Fibroblast of skin of right quadriceps (primary cell): ENCODE measurements around the gene CACNB3.
"Not testable (repeated sequence)": the region's sequence is repeated elsewhere in the genome, so short reads cannot be mapped to it uniquely, and the experiment has no call there.

Source experiments
- DNase-seq: peaks from one replicate; pipeline ENCODE4 v3.0.0-alpha.2; 2013

CACNB3 gene

DNA sequence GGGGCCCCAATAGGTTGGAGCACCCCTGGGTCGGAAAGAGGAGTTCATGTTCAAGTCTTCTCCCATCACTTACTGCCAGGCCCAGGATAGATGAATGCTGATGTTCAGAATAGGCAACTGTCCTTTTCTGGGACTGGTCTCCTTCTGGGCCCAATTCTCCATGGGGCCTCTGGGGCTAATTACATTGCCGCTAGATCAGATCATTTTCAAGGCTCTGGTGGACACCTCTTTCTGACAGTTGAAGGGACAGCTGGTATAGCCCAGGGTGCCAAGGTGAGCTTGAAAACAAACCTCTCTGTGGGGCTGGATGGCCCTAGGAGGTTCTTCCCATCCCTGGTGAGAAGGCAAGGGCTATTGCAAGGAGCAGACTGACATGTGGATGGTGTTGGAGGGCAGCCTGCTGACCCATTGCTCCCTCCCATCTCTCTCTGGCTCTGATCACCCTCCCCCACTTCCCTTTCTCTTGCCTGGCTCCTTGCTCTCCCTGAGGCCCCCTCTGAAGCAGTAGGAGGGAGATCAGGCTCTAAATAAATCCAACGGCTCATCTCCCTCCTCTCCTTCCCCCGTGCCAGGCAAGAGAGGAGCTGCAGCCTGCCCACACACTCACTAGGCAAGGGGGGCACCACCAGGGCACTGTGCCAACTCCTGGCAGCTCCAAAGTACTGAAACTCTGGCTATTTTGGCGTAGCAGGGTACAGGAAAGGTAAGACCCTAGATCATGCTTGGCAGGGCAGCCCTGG lies 1.9 kb downstream of the CACNB3 start:
- no peak for DNase-seq

DNA sequence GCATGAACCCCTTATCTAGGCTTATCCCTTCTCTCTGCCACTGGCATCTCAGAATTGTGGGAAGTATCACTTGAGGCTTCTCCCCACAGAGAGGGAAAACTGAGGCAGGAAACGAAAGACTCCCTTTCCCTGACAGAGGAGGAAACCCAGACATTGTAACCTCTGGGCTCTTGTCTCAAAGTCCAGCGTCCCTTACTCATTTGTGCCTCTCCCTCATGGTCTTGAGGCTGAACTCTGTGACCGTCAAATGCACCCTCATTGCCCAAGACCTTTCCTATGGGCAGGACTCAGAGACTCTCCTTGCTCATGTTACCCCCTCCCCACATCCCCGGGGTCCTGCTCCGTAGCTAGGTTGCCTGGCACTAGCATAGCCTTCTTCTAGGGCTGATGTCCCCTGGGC lies 3.8 kb downstream of the CACNB3 start:
- DNase-seq, result no peak

DNA sequence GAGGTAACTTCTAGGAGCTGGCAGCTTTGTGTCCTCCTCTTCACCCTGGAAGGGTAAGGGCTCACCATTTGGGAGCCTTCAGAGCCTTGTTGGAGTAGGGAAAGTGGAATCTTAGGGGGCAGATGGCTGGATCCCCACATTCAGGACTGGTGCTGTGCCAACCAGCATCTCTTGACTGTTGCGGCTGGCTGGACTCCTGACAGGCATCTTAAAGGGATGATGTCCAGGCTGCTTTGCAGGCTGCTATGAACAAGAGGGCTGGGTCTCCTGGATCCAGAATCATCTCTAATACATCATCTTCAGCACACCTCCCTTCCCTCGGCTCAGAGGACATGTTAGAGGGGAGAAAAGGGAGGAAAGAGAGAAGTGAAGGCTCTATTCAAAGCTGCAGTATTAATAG lies 4.4 kb downstream of the CACNB3 start:
- no peak for DNase-seq

DNA sequence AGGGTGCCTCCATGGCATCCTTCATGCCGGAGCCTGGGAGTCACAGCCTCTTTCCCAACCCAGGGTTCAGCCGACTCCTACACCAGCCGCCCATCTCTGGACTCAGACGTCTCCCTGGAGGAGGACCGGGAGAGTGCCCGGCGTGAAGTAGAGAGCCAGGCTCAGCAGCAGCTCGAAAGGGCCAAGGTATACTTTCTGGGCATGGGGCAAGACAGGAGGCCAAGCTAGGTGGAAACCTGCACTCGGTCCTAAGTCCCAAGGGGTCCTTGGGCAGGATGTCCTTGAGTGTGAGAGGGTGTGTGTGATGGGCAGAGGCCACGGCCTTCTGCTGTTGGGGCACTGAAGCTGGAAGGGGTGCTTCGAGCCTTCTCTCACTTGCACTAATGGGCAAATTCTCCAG lies 5.0 kb downstream of the CACNB3 start:
- DNase-seq, result no peak

DNA sequence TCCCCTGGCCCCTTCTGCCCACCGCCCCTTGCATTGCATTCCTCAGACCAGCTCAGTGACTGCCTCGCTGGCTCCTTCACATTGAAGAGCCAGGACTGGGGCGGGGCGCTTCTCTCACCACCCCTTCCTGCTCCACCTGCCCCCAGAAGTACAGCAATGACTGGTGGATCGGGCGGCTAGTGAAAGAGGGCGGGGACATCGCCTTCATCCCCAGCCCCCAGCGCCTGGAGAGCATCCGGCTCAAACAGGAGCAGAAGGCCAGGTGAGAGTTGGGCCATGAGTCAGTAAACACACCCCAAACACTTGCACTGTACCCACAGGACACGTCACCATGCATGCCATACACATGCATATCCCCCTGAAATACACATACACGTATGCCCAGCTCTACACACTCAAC lies 5.8 kb downstream of the CACNB3 start:
- no peak for DNase-seq

DNA sequence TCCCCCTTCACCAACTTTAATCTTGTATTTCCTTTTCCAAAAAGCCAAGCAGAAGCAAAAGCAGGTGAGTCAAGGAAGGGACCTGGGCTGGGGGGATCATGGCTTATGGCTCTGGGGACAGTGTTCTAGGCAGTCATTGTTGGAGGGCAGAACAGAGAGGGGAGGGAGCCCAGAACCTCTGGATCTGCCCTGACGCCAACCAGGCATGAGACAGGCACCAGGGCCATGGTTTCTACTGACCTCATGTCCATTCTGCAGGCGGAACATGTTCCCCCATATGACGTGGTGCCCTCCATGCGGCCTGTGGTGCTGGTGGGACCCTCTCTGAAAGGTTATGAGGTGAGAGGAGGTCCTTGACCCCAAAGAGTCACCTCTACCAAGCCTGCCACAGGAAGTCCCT lies 6.6 kb downstream of the CACNB3 start:
- no peak for DNase-seq

DNA sequence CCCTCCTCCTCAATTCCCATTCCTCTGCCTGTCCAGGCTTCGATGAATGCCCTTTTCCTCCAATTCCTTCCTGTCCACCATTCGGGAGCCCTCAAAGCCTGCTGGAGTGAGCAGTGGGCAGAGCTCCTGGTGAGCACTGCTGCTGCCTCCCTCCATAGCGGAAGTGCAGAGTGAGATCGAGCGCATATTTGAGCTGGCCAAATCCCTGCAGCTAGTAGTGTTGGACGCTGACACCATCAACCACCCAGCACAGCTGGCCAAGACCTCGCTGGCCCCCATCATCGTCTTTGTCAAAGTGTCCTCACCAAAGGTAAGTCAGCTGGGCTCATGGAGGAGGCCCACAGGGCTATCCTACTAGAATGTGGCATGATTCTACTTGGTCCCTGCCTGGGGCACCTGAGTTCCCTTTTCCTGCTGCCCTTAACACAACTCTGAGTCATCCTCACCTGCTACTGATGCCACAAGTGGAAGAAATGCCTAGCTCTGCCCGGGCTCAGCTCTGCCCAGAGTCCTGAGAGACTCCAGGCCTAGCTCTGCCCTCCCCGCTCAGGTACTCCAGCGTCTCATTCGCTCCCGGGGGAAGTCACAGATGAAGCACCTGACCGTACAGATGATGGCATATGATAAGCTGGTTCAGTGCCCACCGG lies 8.0 kb downstream of the CACNB3 start:
- DNase-seq, result no peak

DNA sequence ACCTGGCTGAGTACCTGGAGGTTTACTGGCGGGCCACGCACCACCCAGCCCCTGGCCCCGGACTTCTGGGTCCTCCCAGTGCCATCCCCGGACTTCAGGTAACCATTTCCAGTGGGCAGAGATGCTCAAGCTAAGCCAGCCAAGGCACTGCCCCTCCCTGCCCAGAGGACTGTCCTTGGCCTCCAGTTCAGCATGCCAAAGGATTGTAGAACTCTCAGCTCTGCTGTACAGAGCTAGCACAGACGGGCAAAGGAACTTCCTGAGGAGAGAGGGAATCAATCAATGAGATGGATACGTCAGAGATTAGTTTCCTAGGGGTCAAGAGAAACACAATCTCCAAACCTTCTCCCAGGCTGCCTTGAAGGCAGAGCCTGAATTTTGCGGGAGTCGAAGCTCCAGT lies 8.7 kb downstream of the CACNB3 start:
- DNase-seq, result no peak

DNA sequence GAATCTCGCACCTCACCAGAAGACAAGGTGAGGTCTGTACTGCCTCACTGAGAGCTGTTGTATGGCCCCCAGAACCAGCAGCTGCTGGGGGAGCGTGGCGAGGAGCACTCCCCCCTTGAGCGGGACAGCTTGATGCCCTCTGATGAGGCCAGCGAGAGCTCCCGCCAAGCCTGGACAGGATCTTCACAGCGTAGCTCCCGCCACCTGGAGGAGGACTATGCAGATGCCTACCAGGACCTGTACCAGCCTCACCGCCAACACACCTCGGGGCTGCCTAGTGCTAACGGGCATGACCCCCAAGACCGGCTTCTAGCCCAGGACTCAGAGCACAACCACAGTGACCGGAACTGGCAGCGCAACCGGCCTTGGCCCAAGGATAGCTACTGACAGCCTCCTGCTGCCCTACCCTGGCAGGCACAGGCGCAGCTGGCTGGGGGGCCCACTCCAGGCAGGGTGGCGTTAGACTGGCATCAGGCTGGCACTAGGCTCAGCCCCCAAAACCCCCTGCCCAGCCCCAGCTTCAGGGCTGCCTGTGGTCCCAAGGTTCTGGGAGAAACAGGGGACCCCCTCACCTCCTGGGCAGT lies 9.3 kb downstream of the CACNB3 start:
- no peak for DNase-seq

DNA sequence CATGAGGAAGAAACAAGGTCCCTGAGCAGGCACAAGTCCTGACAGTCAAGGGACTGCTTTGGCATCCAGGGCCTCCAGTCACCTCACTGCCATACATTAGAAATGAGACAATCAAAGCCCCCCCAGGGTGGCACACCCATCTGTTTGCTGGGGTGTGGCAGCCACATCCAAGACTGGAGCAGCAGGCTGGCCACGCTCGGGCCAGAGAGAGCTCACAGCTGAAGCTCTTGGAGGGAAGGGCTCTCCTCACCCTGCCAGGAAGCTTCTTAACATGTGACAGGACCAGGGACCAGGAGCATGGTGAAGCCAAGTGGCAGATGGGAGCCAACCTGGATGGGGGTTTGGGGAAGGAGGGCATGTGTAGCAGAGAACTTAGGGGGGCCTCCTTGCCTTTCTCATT lies 10.0 kb downstream of the CACNB3 start:
- no peak for DNase-seq

DNA sequence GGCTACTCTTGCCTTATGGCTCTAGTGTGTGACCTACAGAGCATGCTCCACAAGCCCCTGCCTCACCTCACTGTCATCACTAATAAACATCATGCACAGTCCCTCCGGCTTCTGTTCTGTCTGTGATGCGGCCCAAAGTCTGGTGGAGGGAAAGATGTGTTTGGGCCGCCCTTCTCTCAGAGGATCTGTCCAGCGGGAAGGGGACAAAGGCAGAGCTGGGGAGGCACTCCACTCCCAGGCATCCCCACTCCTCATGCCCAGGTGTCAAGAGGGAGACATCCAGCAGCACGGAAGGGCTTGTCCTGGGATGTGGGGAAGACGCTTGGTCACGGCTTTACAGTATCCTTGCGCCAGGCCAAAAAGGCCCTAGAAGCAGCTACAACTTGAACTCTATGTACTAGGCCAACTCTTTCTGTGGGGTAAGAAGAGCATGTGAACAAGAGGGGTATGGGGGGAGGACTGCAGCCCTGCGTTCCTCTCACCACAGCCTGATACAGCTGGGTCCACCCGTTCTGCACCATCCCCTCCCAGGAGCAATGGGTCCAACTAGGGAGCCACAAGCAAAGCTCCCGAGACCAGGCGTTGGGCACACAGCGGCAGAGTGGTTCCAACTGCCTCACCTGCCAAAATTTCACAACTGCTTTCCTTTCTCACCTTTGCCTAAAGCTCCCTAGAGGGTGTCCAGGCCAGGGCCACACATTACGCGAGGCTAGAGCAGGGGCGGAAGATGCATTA lies 10.7 kb downstream of the CACNB3 start:
- DNase-seq, result no peak

DNA sequence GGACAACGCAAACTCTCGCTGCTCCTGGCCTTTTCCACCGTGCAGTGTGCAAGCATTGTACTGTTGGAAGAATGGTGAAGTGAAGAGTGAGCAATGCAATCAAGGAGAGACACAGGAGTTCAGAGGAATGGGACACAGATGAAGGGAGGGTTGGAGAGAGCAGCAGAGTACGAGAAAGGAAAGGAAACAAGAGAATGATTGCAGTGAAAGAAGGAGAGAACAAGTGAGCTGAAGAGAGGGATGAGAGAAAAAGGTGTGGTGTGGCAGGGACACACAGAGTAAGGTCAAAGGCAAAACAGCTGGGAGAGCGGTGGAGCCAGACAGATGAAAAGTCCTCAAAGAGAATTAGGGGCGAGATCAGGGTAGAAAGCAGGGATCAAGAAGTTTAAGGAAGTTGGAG lies 13.0 kb downstream of the CACNB3 start:
- DNase-seq, result no peak

DNA sequence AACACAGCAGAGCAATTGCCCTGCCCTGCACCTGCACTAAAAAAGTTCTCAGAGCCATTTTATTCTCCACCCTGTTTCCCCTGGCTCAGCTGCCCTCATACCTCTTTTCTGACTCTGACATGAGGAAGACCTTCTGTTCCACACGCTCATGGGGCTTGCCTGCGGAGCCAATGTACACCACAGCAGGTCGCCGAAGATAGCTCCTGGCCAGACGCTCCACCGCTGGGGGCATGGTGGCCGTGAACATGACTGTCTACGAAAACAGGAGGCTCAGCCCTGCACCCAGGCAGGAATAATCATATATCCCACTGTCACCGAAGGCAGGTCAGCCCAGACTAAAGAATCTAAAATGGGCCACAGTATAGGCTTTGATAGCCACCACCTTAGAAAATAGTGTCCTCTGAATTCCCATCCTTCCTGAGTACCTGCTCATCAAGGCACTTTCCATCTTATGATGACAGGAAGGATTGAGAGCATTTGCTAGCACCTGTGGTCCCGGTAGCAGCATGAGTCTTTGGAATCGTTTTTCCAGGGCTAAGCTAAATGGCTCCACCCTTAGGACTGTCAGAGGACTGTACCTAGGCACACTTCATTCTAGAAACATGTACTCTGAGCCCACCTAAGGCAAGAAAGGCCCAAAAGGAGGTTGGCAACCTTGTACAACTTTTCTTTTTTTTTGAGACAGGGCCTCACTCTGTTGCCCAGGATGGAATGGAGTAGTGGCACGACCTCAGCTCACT lies 14.2 kb downstream of the CACNB3 start:
- no peak for DNase-seq

DNA sequence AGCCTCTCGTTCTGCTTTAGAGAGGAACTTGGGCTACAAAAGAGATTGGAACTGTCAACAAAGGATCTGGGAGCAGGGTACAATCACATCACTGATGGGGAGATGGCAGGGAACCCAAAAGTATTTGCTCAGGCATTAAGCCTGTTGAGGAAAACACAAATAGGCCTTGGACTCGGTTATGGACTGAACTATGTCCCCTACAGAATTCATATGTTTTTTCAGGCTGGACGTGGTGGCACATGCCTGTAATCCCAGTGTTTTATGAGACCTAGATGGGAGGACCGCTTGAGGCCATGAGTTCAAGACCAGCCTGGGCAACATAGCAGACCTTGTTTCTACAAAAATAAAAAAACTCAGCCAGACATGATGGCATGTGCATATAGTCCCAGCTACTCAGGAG lies 19.8 kb downstream of the CACNB3 start:
- no peak for DNase-seq

DNA sequence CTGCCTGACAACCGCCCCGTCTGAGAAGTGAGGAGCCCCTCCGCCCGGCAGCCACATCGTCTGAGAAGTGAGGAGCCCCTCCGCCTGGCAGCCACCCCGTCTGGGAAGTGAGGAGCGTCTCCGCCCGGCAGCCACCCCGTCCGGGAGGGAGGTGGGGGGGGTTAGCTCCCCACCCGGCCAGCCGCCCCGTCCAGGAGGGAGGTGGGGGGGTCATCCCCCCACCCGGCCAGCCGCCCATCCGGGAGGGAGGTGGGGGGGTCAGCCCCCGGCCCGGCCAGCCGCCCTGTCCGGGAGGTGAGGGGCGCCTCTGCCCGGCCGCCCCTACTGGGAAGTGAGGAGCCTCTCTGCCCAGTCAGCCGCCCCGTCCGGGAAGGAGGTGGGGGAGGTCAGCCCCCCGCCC lies 23.7 kb downstream of the CACNB3 start:
- not testable (repeated sequence) for DNase-seq

DNA sequence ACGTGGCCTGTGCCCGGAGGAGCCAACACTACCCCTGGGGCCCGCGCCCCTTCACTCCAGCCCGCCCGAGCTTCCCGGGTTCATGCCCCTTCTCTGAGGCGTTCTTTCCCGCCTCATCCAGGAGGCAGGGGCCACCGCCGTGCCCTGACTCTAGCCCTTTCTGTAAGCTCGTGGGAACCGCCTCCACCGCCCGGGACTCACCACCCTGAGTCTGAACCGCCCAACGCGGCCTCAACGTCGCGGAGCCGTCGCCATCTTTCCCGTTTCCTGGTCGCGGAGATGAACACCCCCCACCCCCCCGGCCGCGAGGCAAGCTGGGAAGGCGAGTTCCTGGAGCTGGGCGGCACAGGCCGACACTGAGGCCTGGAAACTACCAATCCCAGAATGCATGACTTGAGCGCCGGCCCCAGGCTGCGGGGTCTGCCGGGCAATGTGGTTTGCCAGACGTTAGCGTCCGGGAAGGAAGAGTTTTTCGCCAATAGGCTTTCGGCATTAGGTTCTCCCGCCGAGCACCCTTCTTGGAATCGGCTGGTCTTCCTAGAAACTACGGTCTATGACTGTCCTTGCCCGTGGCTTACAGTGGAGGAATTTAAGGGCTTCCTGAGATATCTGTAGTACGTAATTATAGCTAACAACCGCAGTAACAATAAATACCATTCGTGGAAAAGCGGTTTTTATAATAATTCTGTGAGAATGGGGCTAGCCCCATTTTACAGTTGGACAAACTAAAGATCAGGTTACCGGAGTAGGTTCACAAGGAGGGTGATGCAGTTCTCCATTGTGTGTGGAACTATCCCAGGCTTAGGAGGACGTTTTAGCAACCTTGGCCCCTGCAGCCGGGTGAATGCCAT lies 33.8 kb downstream of the CACNB3 start, which contains the start of gene DDX23:
DDX23 (minus strand) TSS at position 281 of the 851 bp plus-strand sequence. CDS start 6,381 bp downstream, outside the sequence.
- DNase-seq, result peak; percentile 98

DNA sequence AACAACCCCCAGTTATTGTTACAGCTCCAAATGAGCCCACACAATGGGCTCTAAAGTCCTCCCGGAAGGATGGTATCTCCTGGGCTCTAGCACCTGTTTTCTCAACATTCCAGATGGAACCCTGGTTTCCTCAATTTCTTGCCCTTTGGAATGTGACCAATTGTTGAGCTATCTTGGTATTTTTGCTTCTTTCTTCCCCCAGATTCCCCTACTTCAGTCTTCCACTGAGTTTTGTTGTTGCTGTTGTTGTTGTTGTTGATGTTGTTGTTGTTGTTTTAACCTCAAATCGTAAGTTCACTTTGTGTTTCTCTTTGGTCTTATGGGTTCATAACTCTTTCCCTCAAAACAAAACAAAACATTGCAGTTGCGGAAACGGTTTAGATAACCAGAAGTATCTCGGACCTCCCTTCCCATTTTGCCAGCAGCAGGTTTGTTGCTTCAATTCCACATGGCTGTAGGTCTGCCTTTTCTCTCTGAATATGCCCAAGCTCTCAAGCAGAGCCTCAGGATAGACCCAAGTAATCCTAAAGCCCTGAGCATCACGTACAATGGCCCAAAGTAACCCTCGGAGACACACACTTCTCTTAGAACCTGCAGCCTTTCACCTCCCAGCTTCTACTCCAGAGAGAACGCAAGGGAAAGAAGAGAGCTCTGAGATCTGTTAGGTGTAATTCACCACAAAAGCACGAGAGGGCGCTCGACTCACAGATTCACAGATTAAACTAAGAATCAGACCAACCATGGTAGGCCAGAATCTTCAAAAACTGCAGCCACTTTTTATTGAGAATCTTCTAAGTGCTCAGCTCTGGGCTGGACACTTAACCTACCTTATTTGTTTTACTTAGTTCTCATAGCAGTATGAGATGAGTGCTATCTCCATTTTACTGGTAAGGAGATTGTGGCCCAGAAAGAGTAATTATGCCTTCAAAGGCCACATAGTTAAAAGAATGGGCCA lies 34.7 kb downstream of the CACNB3 start:
- DNase-seq, result peak; percentile 85

DNA sequence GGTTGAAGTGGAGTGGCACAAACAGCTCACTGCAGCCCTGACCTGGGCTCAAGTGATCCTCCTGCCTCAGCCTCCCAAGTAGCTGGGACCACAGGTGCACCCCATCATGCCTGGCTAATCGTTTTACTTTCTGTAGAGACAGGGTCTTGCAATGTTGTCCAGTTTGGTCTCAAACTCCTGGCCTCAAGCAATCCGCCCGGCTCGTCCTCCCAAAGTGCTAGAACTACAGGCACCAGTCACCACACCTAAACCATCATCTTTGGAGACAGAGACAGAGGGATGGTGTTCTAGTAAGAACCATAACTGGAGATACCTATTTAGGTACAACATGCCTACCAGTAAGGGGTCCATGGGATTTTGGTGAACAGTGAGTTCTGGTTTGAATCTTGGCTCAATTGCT lies 36.2 kb downstream of the CACNB3 start:
- DNase-seq, result no peak

DNA sequence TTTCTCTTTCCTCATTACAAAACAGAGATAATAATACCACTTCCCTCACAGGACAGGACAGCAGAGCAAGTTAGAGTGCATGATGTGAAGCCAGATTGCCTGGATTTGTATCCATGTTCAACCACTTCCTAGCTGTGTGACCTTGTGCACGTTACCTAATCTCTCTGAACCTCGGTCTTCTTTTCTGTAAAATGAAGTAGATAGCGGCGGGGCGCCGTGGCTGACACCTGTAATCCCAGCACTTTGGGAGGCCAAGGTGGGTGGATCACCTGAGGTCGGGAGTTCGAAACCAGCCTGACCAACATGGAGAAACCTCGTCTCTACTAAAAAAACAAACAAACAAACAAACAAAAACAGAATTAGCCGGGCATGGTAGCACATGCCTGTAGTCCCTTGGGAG lies 36.6 kb downstream of the CACNB3 start:
- not testable (repeated sequence) for DNase-seq

DNA sequence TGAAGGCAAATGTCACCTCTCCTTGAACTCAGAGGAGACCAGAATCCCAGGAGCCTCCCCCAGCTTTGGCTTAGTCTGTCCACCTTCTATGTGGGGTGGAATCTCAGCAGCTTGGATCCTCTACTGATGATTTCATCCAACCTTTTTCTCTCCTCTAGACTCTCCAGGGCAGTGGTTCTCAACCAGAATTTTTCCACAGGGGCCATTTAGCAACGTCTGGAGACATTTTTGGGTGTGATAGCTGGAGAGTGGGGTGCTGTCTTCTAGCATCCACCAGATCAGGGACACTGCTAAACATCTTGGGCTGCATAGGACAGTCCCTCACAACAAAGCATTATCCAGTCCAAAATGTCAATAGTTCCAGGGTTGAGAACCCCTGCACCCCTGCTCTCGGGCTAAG lies 38.1 kb downstream of the CACNB3 start:
- DNase-seq, result no peak
